NCI-H146 treated with DMSO at 0.1 percent for 48 hours (cell line): ENCODE results near the gene TACC2.

Experiments used
- DNase-seq: peaks from one replicate; lab custom pipeline; 2025; ENCODE audit not compliant: unreplicated experiment; lab: John Stamatoyannopoulos, UW

The TACC2 gene

GRCh38 chr10:122141821-122142640 lies 153.1 kb downstream of the TACC2 start:
- no peak for DNase-seq

GRCh38 chr10:122142641-122143237 lies 153.8 kb downstream of the TACC2 start:
- no peak for DNase-seq

- no peak for DNase-seq
Observed at GRCh38 chr10:122143238-122143841, 154.4 kb downstream of the TACC2 start.

DNA sequence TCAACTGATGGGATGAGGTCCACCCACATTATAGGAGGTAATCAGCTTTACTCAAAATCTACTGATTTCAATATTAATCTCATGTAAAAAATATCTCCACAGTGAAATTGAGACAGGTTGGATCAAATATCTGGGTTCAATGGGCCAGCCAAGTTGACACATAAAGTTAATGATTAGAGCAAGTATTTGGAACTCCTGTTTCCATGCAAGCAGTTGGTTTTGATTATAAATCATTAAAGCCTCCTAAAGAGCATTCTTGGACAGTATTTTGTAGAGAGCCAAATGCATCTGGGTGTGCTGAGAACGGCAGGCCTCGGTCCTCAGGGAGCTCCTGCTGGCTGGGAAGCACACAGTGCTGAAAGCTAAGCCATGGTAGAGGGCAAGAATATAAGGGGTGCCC lies 155.2 kb downstream of the TACC2 start:
- DNase-seq = no peak

GRCh38 chr10:122145113-122145512 lies 156.2 kb downstream of the TACC2 start:
- DNase-seq = no peak

DNA sequence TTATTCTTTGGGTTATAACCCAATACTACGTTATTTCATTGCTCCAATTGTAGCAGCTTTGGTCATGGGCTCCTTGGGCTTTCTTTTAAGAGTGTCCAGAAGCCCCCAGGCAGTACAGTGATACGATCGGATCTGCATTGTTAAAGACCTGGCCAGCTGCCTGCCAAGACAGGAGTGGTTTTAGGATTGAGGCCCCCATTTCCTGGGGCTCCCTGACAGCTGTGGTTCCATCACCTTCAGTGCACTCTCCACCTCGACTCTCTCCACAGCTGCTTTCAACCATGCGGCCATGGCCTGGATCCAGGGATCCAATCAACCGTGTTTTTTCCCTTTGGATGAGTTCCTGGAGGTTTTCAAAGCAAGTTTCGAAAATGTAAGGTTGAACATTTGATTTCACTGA lies 158.7 kb downstream of the TACC2 start:
- no peak for DNase-seq

DNA sequence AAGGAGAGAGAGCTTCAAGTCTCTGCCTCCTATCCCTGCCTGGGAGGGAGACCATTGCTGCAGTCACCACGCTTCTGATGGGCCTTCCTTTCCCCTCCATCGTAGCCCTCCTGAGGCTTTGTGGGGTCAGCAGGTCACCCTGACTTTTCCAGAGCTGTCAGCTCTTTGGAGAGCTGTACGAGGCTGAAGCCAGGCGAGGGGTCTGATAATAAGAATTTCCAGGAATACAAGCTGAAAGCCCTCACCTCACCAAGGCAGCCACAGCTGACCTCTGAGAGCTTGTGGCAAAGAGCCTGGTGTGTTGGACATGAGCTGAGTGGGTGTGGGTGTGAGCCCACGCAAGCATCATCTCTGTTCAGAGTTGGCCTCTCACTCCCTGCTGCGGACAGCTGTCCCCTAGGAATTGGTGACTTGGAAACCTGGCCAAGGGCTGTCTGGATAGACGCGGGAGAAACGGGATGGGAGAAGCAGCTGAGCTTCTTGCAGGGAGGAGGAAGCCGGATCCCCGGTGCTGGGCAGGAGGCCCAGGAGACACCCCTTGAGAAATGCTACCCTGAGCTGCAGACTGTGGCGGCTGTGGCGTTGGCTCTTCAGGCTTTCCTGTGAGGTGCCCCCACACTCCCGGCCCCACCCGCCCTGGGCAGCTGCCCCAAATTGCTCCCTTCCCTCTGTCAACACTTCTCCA lies 160.1 kb downstream of the TACC2 start:
- DNase-seq = no peak

GRCh38 chr10:122149561-122150505 lies 160.9 kb downstream of the TACC2 start:
- no peak for DNase-seq

DNA sequence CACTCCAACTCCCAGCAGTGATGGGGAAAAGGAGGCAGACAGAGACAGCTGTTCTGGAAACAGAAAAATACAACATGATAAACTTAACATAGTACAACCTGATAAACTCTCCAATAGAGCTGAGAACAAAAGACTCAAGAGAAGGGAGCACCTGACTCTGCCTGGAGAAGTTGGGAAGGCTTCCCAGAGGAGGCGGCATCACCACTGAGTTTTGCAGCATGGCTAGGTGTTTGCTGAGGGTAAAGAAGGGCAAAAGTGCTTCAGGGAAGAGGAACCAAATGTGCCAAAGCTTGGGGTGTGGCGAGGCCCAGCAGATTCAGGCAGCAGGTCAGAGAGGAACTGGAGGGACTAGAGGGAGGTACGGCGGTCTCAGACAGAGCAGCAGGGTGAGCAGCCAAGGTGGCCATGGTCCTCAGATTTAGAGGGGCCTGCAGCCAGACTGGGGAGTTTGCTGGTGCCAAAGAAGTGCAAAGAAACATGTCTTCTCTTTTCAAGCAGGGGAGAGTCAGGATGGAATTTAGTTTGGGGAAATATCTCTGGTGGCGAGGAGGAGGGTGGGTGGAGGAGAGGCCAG lies 162.2 kb downstream of the TACC2 start:
- no peak for DNase-seq

GRCh38 chr10:122152544-122152943 lies 163.6 kb downstream of the TACC2 start:
- DNase-seq = no peak

GRCh38 chr10:122154031-122154544 lies 165.1 kb downstream of the TACC2 start:
- DNase-seq = no peak

DNA sequence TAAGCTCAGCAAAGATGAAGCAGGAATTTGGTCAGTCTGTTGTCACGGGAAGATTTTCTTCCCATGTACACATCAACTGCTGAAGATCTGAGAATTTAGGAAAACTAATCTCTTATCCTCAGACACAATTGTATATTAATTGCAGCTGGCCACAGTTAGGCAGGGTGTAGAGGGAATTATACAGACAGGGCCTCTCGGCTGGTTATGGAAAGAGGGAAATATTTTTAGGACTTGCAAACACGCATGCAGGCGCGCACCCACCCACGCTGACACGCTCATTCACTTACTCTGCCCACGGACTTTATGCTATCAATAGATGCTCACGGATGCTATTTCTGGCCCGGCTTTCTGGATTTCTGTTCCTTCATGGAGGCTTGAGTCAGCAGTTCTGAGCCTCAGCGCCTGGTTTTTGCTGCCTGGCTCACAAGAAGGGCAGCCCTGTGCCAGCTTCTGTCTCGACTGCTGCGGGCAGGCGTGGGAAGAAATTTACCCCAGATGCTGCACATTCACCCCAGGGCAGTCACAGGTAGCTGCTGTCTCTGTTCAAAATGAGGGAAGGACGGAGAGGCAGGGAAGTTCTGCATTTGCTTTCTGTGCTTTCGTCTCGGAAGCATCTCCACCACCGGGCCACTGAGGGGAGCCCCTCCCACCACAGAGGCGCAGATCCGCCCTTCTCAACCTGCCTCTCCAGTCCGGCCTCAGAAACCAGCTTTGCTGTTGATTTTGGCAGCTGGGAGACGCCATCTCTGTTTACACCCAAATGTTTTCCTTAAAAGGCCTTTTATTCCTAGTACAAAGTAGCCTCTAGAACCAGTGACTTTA lies 165.8 kb downstream of the TACC2 start:
- no peak for DNase-seq

- no peak for DNase-seq
Observed at GRCh38 chr10:122157451-122157850, 168.5 kb downstream of the TACC2 start.

- no peak for DNase-seq
Observed at GRCh38 chr10:122158362-122158761, 169.4 kb downstream of the TACC2 start.

- DNase-seq = peak; percentile 47
Observed at GRCh38 chr10:122159141-122159970, 170.4 kb downstream of the TACC2 start.

DNA sequence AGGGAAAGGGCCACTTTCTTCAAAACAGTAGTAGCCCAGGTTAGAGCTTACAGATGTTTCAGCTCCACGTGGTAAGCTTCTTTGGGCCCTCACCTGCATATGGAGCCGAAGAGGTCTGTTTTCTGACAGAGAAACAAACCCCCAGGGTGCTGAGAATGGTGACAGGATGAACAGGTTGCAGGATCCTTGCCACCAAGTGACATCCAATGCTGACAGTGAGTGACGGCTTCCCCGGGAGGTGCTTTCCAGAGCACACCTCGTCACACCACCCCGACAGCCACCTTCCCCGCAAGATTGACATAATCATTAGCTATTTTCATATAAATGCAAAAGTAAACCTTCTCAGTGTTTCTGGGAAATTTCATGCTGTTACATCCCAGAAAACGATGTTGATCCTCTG lies 172.8 kb downstream of the TACC2 start:
- DNase-seq = no peak

DNA sequence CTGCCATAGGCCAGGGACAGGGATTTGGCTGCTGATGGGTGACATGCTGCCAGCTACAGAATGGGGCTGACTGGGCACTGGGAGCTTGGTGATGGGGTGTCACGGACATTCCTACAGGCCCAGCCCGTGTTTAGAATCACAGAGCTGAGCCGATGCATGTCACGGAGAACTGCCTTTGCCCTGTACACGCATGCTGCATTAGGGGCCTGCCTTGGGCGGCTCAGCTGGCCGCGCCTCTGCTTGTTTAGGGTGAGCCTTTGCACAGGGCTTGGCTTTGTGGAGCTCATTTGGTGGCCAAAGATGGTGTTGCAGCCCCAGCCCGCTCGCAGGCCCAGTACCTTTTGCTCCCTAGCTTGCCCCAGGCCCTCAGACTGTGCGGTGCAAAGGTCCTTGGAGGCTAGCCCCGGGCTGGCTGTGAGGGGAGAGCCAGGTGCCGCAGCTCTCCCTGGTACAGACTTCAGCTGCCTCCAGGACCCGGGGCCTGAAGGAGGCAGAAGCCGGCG lies 173.8 kb downstream of the TACC2 start:
- DNase-seq = no peak
